ENCODE measurements around the gene MTHFD1L.

DNA sequence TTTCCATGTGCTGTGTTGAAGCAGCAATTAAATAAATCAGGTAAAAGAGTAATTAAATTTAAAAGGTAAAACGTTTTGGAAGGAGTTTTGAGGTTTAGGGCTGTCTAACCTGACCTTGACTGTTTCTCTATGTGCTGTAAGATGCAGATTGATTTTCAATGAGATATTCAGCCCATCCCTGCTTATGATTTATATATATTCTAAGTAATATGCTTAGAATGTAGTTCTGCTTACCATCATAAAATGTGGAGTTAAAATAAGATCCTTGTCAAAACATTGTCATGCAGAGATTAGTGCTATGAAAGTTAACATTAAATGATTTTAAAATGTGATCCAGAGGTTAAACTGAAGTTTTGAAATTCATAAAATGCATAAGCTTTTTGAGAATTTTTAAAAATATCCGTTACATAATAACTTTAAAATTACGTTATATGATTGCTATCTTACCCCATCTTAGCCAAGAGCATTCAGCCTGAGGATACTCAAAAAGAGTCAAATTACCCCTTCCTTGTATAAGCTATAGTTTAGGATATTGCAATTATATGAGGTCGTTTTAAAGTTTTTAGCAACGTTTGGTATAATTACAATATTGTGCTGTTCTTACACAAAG lies 122.5 kb downstream of the MTHFD1L start:
- no peak for TF ChIP-seq EZH2 (IDR thresholded peaks at IDR 0.05)
- no peak for TF ChIP-seq CTCF (IDR thresholded peaks at IDR 0.05)
- TF ChIP-seq EZH2phosphoT487 (IDR thresholded peaks at IDR 0.05), result no peak
